Transverse colon (tissue), 4 donors: Measurements from ENCODE around the gene CD300LG. TPM values are rescaled to one million over a fixed set of nuclear protein-coding genes. Genes with fewer than 3 reads are reported as not detected.
"Not testable (repeated sequence)": the region's sequence is repeated elsewhere in the genome, so short reads cannot be mapped to it uniquely, and the experiment has no call there.

ENCODE experiments used
- DNase-seq: peaks from one replicate; pipeline ENCODE4 v3.0.0-alpha.2; 2019
- H3K27ac ChIP-seq, 4 donors: fragments of 200-600 bp; sonication (generic); 2 replicates each; pipeline ENCODE4 v1.5.1; 2016 to 2018; ENCODE audit warnings: inconsistent platforms in 4 of 4
- H3K27me3 ChIP-seq: fragments of 200-600 bp; sonication (generic); 2 replicates; pipeline ENCODE4 v1.5.1; 2017; ENCODE audit warnings: inconsistent platforms
- H3K36me3 ChIP-seq, 4 donors: fragments of 200-600 bp; sonication (generic); 2 replicates each; pipeline ENCODE4 v1.5.1; 2017 to 2019; ENCODE audit warnings: inconsistent platforms in 4 of 4
- H3K4me1 ChIP-seq, 4 donors: fragments of 200-600 bp; sonication (generic); 2 replicates each; pipeline ENCODE4 v1.5.1; 2017 to 2020; ENCODE audit warnings: inconsistent platforms in 4 of 4
- H3K4me3 ChIP-seq, 4 donors: fragments of 200-600 bp; sonication (generic); 1 replicate in 1 of 4; 2 replicates in 3 of 4; pipeline versions ENCODE4 v1.5.1 to v1.6.1; 2017 to 2019; ENCODE audit warnings: inconsistent platforms in 4 of 4
- H3K9me3 ChIP-seq, 2 donors: fragments of 200-600 bp; sonication (generic); 2 replicates each; pipeline ENCODE4 v1.5.1; 2017 to 2019; ENCODE audit warnings: inconsistent platforms in 2 of 2
- EP300 ChIP-seq: sonication (generic); formaldehyde crosslinking; IDR thresholded peaks from one replicate; pipeline ENCODE4 v1.6.1; 2017; ENCODE audit warnings: antibody characterized with exemption, low read depth
- POLR2A ChIP-seq: fragments of 450-650 bp; IDR thresholded peaks from one replicate; pipeline ENCODE4 v1.6.1; 2016; ENCODE audit warnings: antibody characterized with exemption, mild to moderate bottlenecking, moderate library complexity
- POLR2AphosphoS5 ChIP-seq, 3 donors: sonication (generic); formaldehyde crosslinking; IDR thresholded peaks; one replicate each; pipeline ENCODE4 v1.6.1; 2016; ENCODE audit warnings: antibody characterized with exemption in 3 of 3
- WGBS, 2 donors: methylation state at CpG; one replicate each; pipeline ENCODE4 v1.1.5; 2018; ENCODE audit warnings: low coverage in 1 of 2; 5-methylcytosine and 5-hydroxymethylcytosine counted together
- in situ Hi-C, 4 donors: fragments of 200-750 bp; cut with MboI; loops; one replicate each; pipeline versions ENCODE4 v1.15.0 to v1.15.1; 2017; ENCODE audit warnings: low sequenced_read_pairs in 3 of 4, low pct_ligation_motif_present in 1 of 4, low pct_unique_long_range_greater_than_20kb in 1 of 4
- intact Hi-C: fragments of 100-400 bp; cut with DNase I; formaldehyde crosslinking; loops from one replicate; pipeline ENCODE4 v1.15.1; 2023; ENCODE audit warnings: low total_unique reads
- total RNA-seq, 4 donors: library from RNA; depleted of rRNA; stranded (reverse); fragments of >200 nt; gene quantifications; one replicate each; pipeline ENCODE4 v1.1.0, GENCODE V29; 2016
- TF ChIP-seq, protein P1 (sequence below), 5 experiments: fragments of 200-600 bp in 3 of 5; fragments of 450-650 bp in 2 of 5; sonication (generic) in 3 of 5; IDR thresholded peaks; 1 replicate in 2 of 5; 2 replicates in 3 of 5; pipeline ENCODE4 v1.5.1; 2016 to 2017; ENCODE audit warnings: antibody characterized with exemption in 5 of 5, inconsistent platforms in 3 of 5, mild to moderate bottlenecking in 2 of 5, moderate library complexity in 1 of 5

Gene CD300LG
- total RNA-seq, 4 donors from 2014 or later = 0.55 to 44.5 (median 1.4) TPM; not detected in 1

DNA sequence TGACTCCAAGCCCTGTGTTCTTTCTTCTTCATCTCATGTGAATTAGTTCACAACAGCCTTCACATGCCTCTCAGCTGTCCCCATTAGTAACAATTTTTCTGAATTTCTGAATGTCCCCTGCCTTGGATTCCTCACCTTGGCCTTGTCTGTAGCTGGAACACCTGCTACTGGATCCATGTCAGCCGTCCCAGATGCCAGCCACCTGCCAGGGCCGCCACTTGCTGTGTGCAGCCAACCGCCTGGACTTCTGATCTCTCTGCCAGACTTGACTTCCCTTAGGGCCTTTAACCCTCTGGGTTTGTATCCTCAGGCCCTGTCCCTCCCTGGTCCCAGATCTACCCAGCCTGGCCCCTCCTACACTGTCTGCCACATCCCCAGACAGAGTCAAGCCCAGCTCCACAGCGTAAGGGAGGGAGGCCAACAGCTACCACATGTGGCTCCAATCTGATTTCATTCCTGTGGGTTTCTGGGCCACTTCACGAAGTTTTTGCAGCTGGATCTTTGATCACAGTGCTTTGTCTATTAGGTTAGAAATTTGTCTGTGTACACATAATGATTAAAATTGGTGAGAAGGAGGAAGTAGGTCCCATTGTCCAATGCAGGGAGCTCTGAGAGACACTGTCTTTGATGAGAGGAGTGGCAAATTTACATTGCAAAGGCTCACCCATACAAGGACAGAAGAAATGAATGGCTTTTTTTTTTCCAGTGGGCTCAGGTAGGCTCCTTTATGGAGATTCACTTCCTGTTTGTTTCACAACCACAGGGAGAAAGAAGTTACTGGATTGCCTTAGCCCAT lies 45.1 kb downstream of the CD300LG start:
- WGBS, 2 donors = 76 to 100% methylated on average over 1 to 5 of the region's 5 CpGs
- TF ChIP-seq, protein P1, sequence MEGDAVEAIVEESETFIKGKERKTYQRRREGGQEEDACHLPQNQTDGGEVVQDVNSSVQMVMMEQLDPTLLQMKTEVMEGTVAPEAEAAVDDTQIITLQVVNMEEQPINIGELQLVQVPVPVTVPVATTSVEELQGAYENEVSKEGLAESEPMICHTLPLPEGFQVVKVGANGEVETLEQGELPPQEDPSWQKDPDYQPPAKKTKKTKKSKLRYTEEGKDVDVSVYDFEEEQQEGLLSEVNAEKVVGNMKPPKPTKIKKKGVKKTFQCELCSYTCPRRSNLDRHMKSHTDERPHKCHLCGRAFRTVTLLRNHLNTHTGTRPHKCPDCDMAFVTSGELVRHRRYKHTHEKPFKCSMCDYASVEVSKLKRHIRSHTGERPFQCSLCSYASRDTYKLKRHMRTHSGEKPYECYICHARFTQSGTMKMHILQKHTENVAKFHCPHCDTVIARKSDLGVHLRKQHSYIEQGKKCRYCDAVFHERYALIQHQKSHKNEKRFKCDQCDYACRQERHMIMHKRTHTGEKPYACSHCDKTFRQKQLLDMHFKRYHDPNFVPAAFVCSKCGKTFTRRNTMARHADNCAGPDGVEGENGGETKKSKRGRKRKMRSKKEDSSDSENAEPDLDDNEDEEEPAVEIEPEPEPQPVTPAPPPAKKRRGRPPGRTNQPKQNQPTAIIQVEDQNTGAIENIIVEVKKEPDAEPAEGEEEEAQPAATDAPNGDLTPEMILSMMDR (IDR thresholded peaks at IDR 0.05) = no peak
- TF ChIP-seq POLR2AphosphoS5 (IDR thresholded peaks at IDR 0.05) (no peak), POLR2A (no peak), EP300 (no peak)
- in situ Hi-C loops = loop anchor here in 1 of 4 donors (25.0 kb wide), 1 partner anchor 95 kb away; no protein-coding TSS in a partner anchor

GRCh38 chr17:43892647-43892952 lies 45.6 kb downstream of the CD300LG start:
- H3K36me3 ChIP-seq = no peaks in the 10 kb centered on the region
- 50 to 65% methylated on average over 2 to 4 of the region's 4 CpGs for WGBS, 2 donors
- intact Hi-C loops = no loop called here
- in situ Hi-C loops = loop anchor here in 1 of 4 donors (25.0 kb wide), 1 partner anchor 95 kb away; no protein-coding TSS in a partner anchor
- H3K27ac ChIP-seq = no peak overlapping the region
- H3K4me1 ChIP-seq = no peaks in the 10 kb centered on the region
- TF ChIP-seq POLR2AphosphoS5 (IDR thresholded peaks at IDR 0.05) (no peak), EP300 (no peak), POLR2A (no peak)
- no peaks in the 10 kb centered on the region for H3K9me3 ChIP-seq
- DNase-seq = no peak
- peaks cover 4% of the 10 kb centered on the region for H3K27me3 ChIP-seq
- H3K4me3 ChIP-seq = no peak overlapping the region

More for the DNA sequence above, 45.1 kb downstream of the CD300LG start:
- intact Hi-C loops = no loop called here
- Histone ChIP-seq H3K4me1 (no peaks in the 10 kb centered on the region), H3K27me3 (peaks cover 4% of the 10 kb centered on the region), H3K36me3 (no peaks in the 10 kb centered on the region), H3K9me3 (no peaks in the 10 kb centered on the region), H3K27ac (no peak overlapping the region), H3K4me3 (no peak overlapping the region)
- DNase-seq = no peak

GRCh38 chr17:43894494-43894893 lies 47.5 kb downstream of the CD300LG start:
- H3K4me3 ChIP-seq, intact Hi-C loops, DNase-seq, H3K27ac ChIP-seq, H3K27me3 ChIP-seq, H3K9me3 ChIP-seq, H3K4me1 ChIP-seq, H3K36me3 ChIP-seq: not testable (repeated sequence)
- WGBS, 2 donors = 77 to 100% methylated on average over 2 to 4 of the region's 4 CpGs
- in situ Hi-C loops = loop anchor here in 1 of 4 donors (25.0 kb wide), 1 partner anchor 93 kb away; no protein-coding TSS in a partner anchor

DNA sequence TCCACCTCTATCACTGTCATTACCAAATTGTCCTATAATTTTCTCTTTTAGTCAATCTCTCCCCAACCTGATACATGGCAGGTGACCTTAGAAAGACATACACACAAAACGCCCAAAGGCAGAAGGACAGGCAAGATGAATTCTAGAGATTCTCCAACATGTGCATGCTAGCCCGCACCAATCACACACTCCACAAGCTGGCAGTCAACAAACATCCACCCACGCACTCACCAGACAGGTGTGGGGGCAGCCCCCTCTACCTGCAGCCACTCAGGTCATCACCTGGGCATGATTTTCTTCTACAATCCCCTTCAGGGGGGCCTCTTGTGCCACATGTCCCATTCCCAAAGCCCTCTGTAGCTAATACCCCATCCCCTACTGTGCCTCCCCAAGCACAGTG lies 50.9 kb downstream of the CD300LG start:
- 74% methylated on average over 3 of the region's 3 CpGs; no CpG with 5 or more reads in 1 of the 2 donors for WGBS, 2 donors
- no peak overlapping the region for H3K27ac ChIP-seq
- H3K9me3 ChIP-seq = no peaks in the 10 kb centered on the region
- peaks cover 4 to 14% (median 11%) of the 10 kb centered on the region in 4 donors for H3K4me1 ChIP-seq
- TF ChIP-seq, protein P1 (IDR thresholded peaks at IDR 0.05) = no peak
- H3K36me3 ChIP-seq = no peaks in the 10 kb centered on the region
- no peak for DNase-seq
- peaks cover 14% of the 10 kb centered on the region for H3K27me3 ChIP-seq
- no peak overlapping the region for H3K4me3 ChIP-seq
- in situ Hi-C loops = loop anchor here in 1 of 4 donors (25.0 kb wide), 1 partner anchor 89 kb away; no protein-coding TSS in a partner anchor
- intact Hi-C loops = no loop called here

- H3K4me3 ChIP-seq = no peak overlapping the region
- H3K9me3 ChIP-seq = no peaks in the 10 kb centered on the region
- in situ Hi-C loops = loop anchor here in 1 of 4 donors (25.0 kb wide), 1 partner anchor 89 kb away; no protein-coding TSS in a partner anchor
- peaks cover 14% of the 10 kb centered on the region for H3K27me3 ChIP-seq
- 40% methylated on average over 1 of the region's 1 CpG; no CpG with 5 or more reads in 1 of the 2 donors for WGBS, 2 donors
- intact Hi-C loops = no loop called here
- H3K4me1 ChIP-seq = peaks cover 4 to 14% (median 11%) of the 10 kb centered on the region in 4 donors
- no peak overlapping the region for H3K27ac ChIP-seq
- no peak for DNase-seq
- TF ChIP-seq POLR2A = no peak
- TF ChIP-seq EP300 = no peak
- TF ChIP-seq, protein P1 (IDR thresholded peaks at IDR 0.05) = no peak
- TF ChIP-seq POLR2AphosphoS5 (IDR thresholded peaks at IDR 0.05) = no peak
- no peaks in the 10 kb centered on the region for H3K36me3 ChIP-seq
These were observed 51.5 kb downstream of the CD300LG start for GRCh38 chr17:43898446-43898845.
